HG02571 (cell line): Measurements from ENCODE around the gene STK32A.

ENCODE experiments used
- ATAC-seq: cut with Tn5 transposase; IDR thresholded peaks from one replicate; pipeline ENCODE4 v1.9.1; 2021; ENCODE audit warnings: mild to moderate bottlenecking, moderate library complexity; ENCODE audit not compliant: unreplicated experiment

Gene STK32A

GRCh38 chr5:147413266-147413665, 178.4 kb downstream of the STK32A start:
- ATAC-seq = no peak

DNA sequence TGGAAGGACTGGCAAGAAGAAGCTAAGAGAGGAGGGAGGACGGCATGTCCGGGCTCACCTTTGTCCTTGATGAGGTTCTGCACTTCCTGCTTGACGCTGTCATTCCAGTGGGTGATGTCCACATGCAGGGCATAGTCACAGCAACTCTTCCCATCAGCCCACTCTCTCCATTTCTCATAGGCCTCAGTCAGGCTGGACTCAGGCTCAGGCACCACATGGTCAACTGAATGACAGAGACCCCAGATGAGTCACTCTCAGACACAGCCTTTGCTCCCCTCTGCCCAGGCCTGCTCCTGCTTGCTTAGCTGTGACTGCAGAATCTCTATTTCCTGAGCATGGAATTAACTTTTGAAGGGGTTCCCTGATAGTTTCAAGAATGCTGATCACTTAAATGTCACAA, 180.8 kb downstream of the STK32A start:
- no peak for ATAC-seq

DNA sequence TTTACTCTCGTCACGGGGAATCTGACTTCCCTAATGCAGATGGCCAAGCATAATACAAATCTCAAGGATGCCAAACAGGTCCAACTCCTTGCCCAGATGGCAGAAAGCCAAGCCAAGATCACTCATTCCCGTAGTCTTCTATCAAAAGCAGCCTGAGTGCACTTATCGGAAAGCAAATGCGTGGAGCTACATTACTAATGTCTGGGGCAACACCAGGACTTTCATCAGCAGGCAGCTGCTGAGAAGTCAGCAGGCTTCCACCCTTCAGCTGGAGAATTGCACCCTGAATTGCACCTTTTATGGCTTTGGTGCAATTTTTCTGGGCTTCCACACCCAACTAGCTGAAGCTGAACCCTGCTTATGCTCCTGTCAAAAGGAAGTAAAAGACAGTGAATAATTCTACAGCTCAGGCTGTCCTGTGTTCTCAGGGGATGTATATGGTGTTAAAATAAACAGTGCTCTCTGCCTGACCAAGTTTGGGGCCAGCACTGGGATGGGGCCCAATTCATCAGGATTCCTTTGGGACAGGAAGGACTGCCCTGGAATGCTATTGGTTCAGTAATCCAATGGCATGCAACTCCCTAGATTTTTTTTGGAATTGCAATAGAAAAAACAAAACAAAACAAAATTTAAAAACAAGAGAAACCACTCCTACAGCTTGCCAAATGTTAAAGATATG, 182.4 kb downstream of the STK32A start:
- no peak for ATAC-seq

GRCh38 chr5:147418613-147419012, 183.8 kb downstream of the STK32A start:
- ATAC-seq = no peak

DNA sequence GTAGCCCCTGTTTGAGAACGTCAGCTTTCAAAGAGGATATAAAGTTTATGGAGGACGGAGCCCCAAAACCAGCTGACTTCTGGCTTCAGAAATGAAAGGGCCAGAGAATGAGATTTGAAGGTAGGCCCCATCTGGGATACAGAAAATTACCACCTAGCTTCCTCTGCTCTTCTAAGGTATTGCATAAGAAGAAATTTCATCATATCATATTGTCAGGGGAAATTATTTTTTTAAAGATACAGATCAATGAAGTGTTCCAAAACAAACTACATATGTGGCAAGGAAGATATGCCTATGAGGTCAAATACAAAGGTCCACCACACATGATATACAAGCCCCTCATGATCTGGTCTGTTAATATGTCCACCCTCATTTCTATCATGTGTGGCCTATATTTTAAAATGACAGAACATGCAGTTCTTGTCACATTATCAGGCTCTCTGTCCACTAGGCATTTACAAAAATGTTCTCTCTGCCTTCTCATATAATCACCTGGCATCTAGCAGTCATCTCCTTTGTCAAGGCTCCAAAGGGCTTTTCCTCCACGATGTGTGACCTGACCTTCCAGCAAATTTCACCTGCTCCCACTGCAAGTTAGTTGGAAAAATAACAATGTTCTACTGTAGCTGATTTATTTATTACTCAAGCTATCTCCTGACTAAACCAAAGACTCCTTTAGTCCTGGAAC, 192.0 kb downstream of the STK32A start:
- ATAC-seq = no peak

GRCh38 chr5:147427521-147428401, 192.9 kb downstream of the STK32A start:
- ATAC-seq = no peak

GRCh38 chr5:147430628-147431027, 195.8 kb downstream of the STK32A start:
- ATAC-seq = no peak

DNA sequence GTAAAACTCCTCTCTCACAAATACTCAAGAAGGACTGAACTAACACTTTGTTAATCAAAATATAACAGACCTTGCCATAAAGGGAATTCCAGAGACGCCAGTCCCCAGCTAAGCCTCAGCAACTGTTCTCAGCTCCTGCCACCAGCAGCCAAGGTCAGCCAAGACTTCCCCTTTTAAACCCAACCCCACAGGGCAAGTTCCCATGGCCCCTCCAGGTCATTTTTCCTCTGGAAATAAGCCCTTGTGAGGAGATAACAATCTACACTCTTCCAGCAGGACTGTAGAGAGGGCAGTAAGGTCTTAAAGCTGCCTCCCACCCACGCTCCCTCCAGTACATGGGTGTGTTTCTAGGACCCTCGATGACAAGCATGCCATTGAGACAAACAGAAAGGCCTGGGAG, 196.8 kb downstream of the STK32A start:
- no peak for ATAC-seq

GRCh38 chr5:147432323-147432722, 197.5 kb downstream of the STK32A start:
- ATAC-seq = no peak

DNA sequence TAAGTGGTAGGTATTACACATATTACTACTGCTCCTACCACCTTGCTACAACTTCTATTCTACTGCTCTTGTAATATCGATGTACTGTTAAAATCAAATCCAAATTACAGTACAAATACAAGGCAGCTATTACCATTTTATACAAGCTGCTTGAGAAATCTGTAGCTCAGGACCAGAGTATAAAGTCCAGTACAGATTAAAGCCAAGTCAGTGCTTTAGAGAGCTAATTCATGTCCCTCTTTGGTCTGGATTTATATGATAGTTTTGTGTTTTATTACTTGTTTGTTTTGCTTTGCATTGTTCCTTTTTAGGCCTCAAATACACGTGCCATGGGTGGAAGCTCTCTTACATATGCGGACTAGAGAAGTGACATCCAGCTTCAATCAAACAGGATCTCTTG, 199.2 kb downstream of the STK32A start:
- no peak for ATAC-seq

DNA sequence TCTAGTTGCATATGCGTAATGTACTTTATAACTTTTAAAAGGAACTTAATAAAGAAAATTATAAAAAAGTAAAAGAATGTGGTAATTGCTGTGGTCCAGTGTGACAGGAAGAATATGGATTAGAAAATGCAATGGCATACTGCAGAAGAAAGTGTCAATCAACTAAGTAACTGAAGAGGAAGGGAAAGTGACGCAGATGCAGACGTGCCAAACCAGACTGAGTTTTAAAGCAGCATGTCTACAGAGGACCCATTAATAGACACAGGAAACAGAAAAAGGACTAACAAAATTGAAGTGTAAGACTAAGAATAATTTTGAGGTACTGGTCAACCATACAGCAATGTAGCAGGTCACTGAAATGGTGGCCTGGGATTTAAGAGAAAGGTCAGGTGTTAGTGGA, 201.8 kb downstream of the STK32A start:
- ATAC-seq = no peak

DNA sequence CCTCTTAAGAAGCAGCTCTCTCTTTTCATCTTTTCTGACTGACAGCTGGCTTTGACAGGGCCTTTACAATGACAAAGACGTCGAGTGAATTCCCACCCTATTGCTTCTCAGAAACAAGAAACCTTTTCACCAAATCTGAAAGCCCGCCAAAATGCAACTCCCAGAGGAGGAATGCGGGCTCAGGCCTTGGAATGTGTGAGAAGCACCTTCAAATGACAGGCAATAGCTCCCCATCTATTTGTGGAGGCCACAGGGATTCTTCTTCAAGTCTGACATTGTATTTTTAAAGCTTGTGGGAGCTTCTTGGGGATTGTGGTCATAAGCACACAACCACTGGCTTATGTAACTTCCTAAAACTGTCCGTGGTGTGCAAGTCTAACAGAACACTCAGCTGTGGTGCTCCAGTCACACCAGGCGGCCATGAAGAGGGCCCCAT, 202.4 kb downstream of the STK32A start:
- ATAC-seq = no peak
